Cardiac muscle cell (in vitro differentiated cells and primary cell): ENCODE results near the gene ARHGEF28. TPM values are rescaled to one million over a fixed set of nuclear protein-coding genes. Genes with fewer than 3 reads are reported as not detected.

ENCODE experiments used
- DNase-seq, 2 donors: peaks; one replicate each; pipeline versions ENCODE4 v3.0.0 to v3.0.0-alpha.2; 2010 to 2017; ENCODE audit warnings: low read depth in 1 of 2, low spot score in 1 of 2
- H3K27ac ChIP-seq: fragments of 200-600 bp; sonication (generic); 2 replicates; pipeline ENCODE4 v1.5.1; 2016
- H3K27me3 ChIP-seq: fragments of 200-600 bp; sonication (generic); 2 replicates; pipeline ENCODE4 v1.6.0; 2016; ENCODE audit warnings: control low read depth
- H3K36me3 ChIP-seq: fragments of 200-600 bp; sonication (generic); 2 replicates; pipeline ENCODE4 v1.5.1; 2016; ENCODE audit warnings: control low read depth
- H3K4me1 ChIP-seq: fragments of 200-600 bp; sonication (generic); 2 replicates; pipeline ENCODE4 v1.8.1; 2017; ENCODE audit warnings: low read depth, mild to moderate bottlenecking, mixed run types
- H3K4me3 ChIP-seq: fragments of 200-600 bp; sonication (generic); 2 replicates; pipeline ENCODE4 v1.5.1; 2016; ENCODE audit warnings: mild to moderate bottlenecking
- H3K9me3 ChIP-seq: fragments of 200-600 bp; sonication (generic); 2 replicates; pipeline ENCODE4 v1.5.1; 2017; ENCODE audit warnings: low read depth, mild to moderate bottlenecking, control low read depth
- CTCF ChIP-seq: IDR thresholded peaks from 2 replicates; pipeline ENCODE4 v1.5.1; 2012; ENCODE audit warnings: low read depth, mild to moderate bottlenecking, low read length
- polyA plus RNA-seq: library from polyadenylated mRNA; unstranded; fragments of >200 nt; fragmentation: Nextera tagmentation; extraction: Ambion mirVana; gene quantifications from 2 replicates; pipeline ENCODE4 v1.2.1, GENCODE V29; 2016
- total RNA-seq: library from RNA; depleted of rRNA; stranded (reverse); fragments of >200 nt; gene quantifications from 2 replicates; pipeline ENCODE4 v1.2.3, GENCODE V29; 2016

Gene ARHGEF28
- total and polyA plus RNA-seq, 2 experiments from 2014 or later: 0.30 TPM; not detected in 1

- TF ChIP-seq CTCF: no peak
- DNase-seq: no peak
- Histone ChIP-seq H3K36me3 (no peaks in the 10 kb centered on the region), H3K27ac (no peak overlapping the region), H3K4me1 (no peaks in the 10 kb centered on the region), H3K27me3 (no peaks in the 10 kb centered on the region), H3K4me3 (no peak overlapping the region), H3K9me3 (no peaks in the 10 kb centered on the region)
Observed at GRCh38 chr5:73763300-73764032, 137.5 kb downstream of the ARHGEF28 start.

- H3K9me3 ChIP-seq: no peaks in the 10 kb centered on the region
- H3K27ac ChIP-seq: no peak overlapping the region
- no peaks in the 10 kb centered on the region for H3K4me1 ChIP-seq
- DNase-seq: no peak
- TF ChIP-seq CTCF: no peak
- no peak overlapping the region for H3K4me3 ChIP-seq
- no peaks in the 10 kb centered on the region for H3K36me3 ChIP-seq
- no peaks in the 10 kb centered on the region for H3K27me3 ChIP-seq
Observed at GRCh38 chr5:73764586-73764985, 138.6 kb downstream of the ARHGEF28 start.

- Histone ChIP-seq H3K9me3 (no peaks in the 10 kb centered on the region), H3K36me3 (no peaks in the 10 kb centered on the region), H3K4me1 (no peaks in the 10 kb centered on the region), H3K27me3 (no peaks in the 10 kb centered on the region), H3K27ac (no peak overlapping the region), H3K4me3 (no peak overlapping the region)
- no peak for DNase-seq
- no peak for TF ChIP-seq CTCF
Observed at GRCh38 chr5:73764996-73765395, 139.0 kb downstream of the ARHGEF28 start.

GRCh38 chr5:73766902-73767301 is 140.9 kb downstream of the ARHGEF28 start:
- no peak for DNase-seq
- no peak overlapping the region for H3K27ac ChIP-seq
- H3K36me3 ChIP-seq: no peaks in the 10 kb centered on the region
- no peak for TF ChIP-seq CTCF
- H3K27me3 ChIP-seq: no peaks in the 10 kb centered on the region
- H3K4me1 ChIP-seq: no peaks in the 10 kb centered on the region
- no peak overlapping the region for H3K4me3 ChIP-seq
- no peaks in the 10 kb centered on the region for H3K9me3 ChIP-seq

GRCh38 chr5:73770172-73771025 is 144.4 kb downstream of the ARHGEF28 start:
- no peak for TF ChIP-seq CTCF
- H3K36me3 ChIP-seq: no peaks in the 10 kb centered on the region
- no peak overlapping the region for H3K4me3 ChIP-seq
- H3K27ac ChIP-seq: no peak overlapping the region
- DNase-seq: no peak
- no peaks in the 10 kb centered on the region for H3K27me3 ChIP-seq
- no peaks in the 10 kb centered on the region for H3K4me1 ChIP-seq
- H3K9me3 ChIP-seq: no peaks in the 10 kb centered on the region
